Neural cell (in vitro differentiated cells): ENCODE measurements around the gene ZNF516. TPM values are rescaled to one million over a fixed set of nuclear protein-coding genes. Genes with fewer than 3 reads are reported as not detected.

Experiments used
- H2AFZ ChIP-seq: fragments of 200-600, 300-800 bp; sonication (generic), shearing (Covaris generic); 2 replicates; pipeline ENCODE4 v1.6.0; 2014; ENCODE audit warnings: low read depth, mild to moderate bottlenecking, antibody characterized with exemption, low read length, moderate library complexity
- H3F3A ChIP-seq: fragments of 200-600 bp; shearing (Covaris generic); 2 replicates; pipeline ENCODE4 v1.6.1; 2016; ENCODE audit warnings: mild to moderate bottlenecking, moderate library complexity, mixed read lengths, antibody characterized with exemption, low read length; ENCODE audit not compliant: insufficient read depth, poor library complexity, severe bottlenecking
- H3K27ac ChIP-seq: fragments of 200-600, 300-800 bp; sonication (generic), shearing (Covaris generic); 2 replicates; pipeline ENCODE4 v1.5.1; 2014; ENCODE audit warnings: mild to moderate bottlenecking, low read length, moderate library complexity
- H3K27me3 ChIP-seq: fragments of 300-800, 200-600 bp; sonication (generic), shearing (Covaris generic); 2 replicates; pipeline ENCODE4 v1.6.0; 2014; ENCODE audit warnings: mild to moderate bottlenecking, low read depth, low read length, moderate library complexity; ENCODE audit not compliant: insufficient read depth
- H3K36me3 ChIP-seq: fragments of 300-800, 200-600 bp; sonication (generic), shearing (Covaris generic); 2 replicates; pipeline ENCODE4 v1.5.1; 2014; ENCODE audit warnings: mild to moderate bottlenecking, antibody characterized with exemption, low read length, moderate library complexity; ENCODE audit not compliant: insufficient read depth
- H3K4me2 ChIP-seq: fragments of 300-800, 200-600 bp; sonication (generic), shearing (Covaris generic); 2 replicates; pipeline ENCODE4 v1.6.0; 2014; ENCODE audit warnings: mild to moderate bottlenecking, low read length
- H3K4me3 ChIP-seq: fragments of 300-800, 200-600 bp; sonication (generic), shearing (Covaris generic); 2 replicates; pipeline ENCODE4 v1.5.1; 2014; ENCODE audit warnings: mild to moderate bottlenecking, low read length, moderate library complexity
- H3K79me2 ChIP-seq: fragments of 200-600 bp; shearing (Covaris generic); replicated peaks from 2 replicates; pipeline ENCODE4 v1.6.0; 2014; ENCODE audit warnings: mild to moderate bottlenecking, low read length, moderate library complexity; ENCODE audit not compliant: insufficient read depth
- H3K9ac ChIP-seq: fragments of 300-800, 200-600 bp; sonication (generic), shearing (Covaris generic); 2 replicates; pipeline ENCODE4 v1.6.1; 2016; ENCODE audit warnings: mild to moderate bottlenecking, low read length, mixed read lengths
- H3K9me2 ChIP-seq: fragments of 200-600 bp; shearing (Covaris generic); 2 replicates; pipeline ENCODE4 v1.6.1; 2016; ENCODE audit warnings: mild to moderate bottlenecking, low read length, mixed read lengths; ENCODE audit not compliant: insufficient read depth
- H3K9me3 ChIP-seq: fragments of 200-600, 300-800 bp; sonication (generic), shearing (Covaris generic); 2 replicates; pipeline ENCODE4 v1.6.1; 2016; ENCODE audit warnings: mild to moderate bottlenecking, mixed run types, low read length, moderate library complexity, mixed read lengths
- H4K20me1 ChIP-seq: fragments of 200-600 bp; shearing (Covaris generic); 2 replicates; pipeline ENCODE4 v1.6.1; 2016; ENCODE audit warnings: mild to moderate bottlenecking, mixed run types; ENCODE audit not compliant: insufficient read depth
- EP300 ChIP-seq: fragments of 450-650 bp; conservative IDR thresholded peaks from 2 replicates; pipeline ENCODE4 v1.6.1; 2014; ENCODE audit warnings: antibody characterized with exemption, mild to moderate bottlenecking, moderate library complexity; ENCODE audit not compliant: poor library complexity, severe bottlenecking
- EZH2 ChIP-seq: fragments of 200-600, 300-800 bp; shearing (Covaris generic), sonication (generic); IDR thresholded peaks from 2 replicates; pipeline ENCODE4 v1.6.1; 2014; ENCODE audit warnings: antibody characterized with exemption, low read length, borderline replicate concordance, mild to moderate bottlenecking; ENCODE audit not compliant: insufficient read depth, poor library complexity, severe bottlenecking
- MXI1 ChIP-seq: fragments of 450-650 bp; conservative IDR thresholded peaks from 2 replicates; pipeline ENCODE4 v1.6.1; 2014; ENCODE audit warnings: antibody characterized with exemption, mild to moderate bottlenecking; ENCODE audit not compliant: poor library complexity, severe bottlenecking
- POLR2AphosphoS5 ChIP-seq: IDR thresholded peaks from 2 replicates; pipeline ENCODE4 v1.6.1; 2012
- RAD21 ChIP-seq: fragments of 450-650 bp; conservative IDR thresholded peaks from 2 replicates; pipeline ENCODE4 v1.6.1; 2014; ENCODE audit warnings: antibody characterized with exemption, mild to moderate bottlenecking, moderate library complexity
- SMC3 ChIP-seq: fragments of 450-650 bp; conservative IDR thresholded peaks from 2 replicates; pipeline ENCODE4 v1.6.1; 2014; ENCODE audit warnings: antibody characterized with exemption, mild to moderate bottlenecking, moderate library complexity; ENCODE audit not compliant: poor library complexity
- TAF1 ChIP-seq: IDR thresholded peaks from 2 replicates; pipeline ENCODE4 v1.6.1; 2012; ENCODE audit warnings: low read depth
- polyA plus RNA-seq: library from polyadenylated mRNA; depleted of rRNA; stranded (reverse); fragments of >200 nt; gene quantifications from 2 replicates; pipeline ENCODE4 v1.2.3, GENCODE V29; 2014
- TF ChIP-seq, protein P1 (sequence below): fragments of 450-650 bp; IDR thresholded peaks from 2 replicates; pipeline ENCODE4 v1.5.1; 2014; ENCODE audit warnings: antibody characterized with exemption, mild to moderate bottlenecking, moderate library complexity; ENCODE audit not compliant: poor library complexity, severe bottlenecking
- TF ChIP-seq, protein P2 (sequence below): IDR thresholded peaks from 2 replicates; pipeline ENCODE4 v1.6.1; 2012; ENCODE audit warnings: borderline replicate concordance

The ZNF516 gene
- polyA plus RNA-seq, 1 donor from 2014 or later, result 11.5 TPM

DNA sequence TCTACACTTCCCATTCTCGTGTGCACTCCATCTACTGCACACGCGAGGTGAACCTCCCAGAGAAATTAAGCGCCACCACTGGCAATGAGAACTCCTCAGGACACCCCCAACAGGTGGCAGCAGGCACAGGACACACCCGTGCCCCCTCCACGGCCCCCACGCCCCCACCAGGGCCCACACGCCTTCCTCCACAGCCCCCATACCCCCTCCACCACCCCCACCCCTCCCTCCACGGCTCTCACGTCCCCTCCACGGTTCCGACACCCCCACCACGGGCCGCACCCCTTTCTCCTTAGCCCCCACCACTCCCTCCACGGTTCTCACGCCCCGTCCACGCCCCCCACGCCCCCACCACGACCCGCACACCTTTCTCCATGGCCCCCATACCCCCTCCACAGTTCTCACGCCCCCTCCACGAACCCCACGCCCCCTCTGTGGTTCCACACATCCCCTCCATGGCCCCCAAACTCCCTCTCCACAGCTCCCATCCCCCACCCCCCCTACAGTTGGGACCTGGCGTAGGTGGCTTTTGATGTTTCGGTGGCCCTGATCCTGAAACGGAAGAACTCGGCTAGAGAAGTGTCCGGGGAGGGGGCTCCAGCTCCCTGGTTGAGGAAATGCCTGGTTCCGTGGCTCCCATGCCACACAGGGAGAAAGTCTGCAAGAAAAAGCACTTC, 110.8 kb downstream of the ZNF516 start:
- Histone ChIP-seq H3K9me2 (no peaks in the 10 kb centered on the region), H3K79me2 (peaks cover 27% of the 10 kb centered on the region), H3K27me3 (no peaks in the 10 kb centered on the region), H2AFZ (no peak overlapping the region), H3K9ac (no peak overlapping the region), H3K9me3 (peaks cover 8% of the 10 kb centered on the region), H3K36me3 (no peaks in the 10 kb centered on the region), H3K4me3 (no peak overlapping the region), H4K20me1 (no peaks in the 10 kb centered on the region), H3K4me2 (no peak overlapping the region), H3F3A (no peaks in the 10 kb centered on the region), H3K27ac (no peak overlapping the region)
- TF ChIP-seq EP300, result no peak
- TF ChIP-seq, protein P1, sequence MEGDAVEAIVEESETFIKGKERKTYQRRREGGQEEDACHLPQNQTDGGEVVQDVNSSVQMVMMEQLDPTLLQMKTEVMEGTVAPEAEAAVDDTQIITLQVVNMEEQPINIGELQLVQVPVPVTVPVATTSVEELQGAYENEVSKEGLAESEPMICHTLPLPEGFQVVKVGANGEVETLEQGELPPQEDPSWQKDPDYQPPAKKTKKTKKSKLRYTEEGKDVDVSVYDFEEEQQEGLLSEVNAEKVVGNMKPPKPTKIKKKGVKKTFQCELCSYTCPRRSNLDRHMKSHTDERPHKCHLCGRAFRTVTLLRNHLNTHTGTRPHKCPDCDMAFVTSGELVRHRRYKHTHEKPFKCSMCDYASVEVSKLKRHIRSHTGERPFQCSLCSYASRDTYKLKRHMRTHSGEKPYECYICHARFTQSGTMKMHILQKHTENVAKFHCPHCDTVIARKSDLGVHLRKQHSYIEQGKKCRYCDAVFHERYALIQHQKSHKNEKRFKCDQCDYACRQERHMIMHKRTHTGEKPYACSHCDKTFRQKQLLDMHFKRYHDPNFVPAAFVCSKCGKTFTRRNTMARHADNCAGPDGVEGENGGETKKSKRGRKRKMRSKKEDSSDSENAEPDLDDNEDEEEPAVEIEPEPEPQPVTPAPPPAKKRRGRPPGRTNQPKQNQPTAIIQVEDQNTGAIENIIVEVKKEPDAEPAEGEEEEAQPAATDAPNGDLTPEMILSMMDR, result no peak
- TF ChIP-seq SMC3, result no peak
- TF ChIP-seq EZH2, result no peak
- TF ChIP-seq RAD21, result no peak
- TF ChIP-seq TAF1, result no peak
- TF ChIP-seq POLR2AphosphoS5, result no peak
- no peak for TF ChIP-seq MXI1
- TF ChIP-seq, protein P2, sequence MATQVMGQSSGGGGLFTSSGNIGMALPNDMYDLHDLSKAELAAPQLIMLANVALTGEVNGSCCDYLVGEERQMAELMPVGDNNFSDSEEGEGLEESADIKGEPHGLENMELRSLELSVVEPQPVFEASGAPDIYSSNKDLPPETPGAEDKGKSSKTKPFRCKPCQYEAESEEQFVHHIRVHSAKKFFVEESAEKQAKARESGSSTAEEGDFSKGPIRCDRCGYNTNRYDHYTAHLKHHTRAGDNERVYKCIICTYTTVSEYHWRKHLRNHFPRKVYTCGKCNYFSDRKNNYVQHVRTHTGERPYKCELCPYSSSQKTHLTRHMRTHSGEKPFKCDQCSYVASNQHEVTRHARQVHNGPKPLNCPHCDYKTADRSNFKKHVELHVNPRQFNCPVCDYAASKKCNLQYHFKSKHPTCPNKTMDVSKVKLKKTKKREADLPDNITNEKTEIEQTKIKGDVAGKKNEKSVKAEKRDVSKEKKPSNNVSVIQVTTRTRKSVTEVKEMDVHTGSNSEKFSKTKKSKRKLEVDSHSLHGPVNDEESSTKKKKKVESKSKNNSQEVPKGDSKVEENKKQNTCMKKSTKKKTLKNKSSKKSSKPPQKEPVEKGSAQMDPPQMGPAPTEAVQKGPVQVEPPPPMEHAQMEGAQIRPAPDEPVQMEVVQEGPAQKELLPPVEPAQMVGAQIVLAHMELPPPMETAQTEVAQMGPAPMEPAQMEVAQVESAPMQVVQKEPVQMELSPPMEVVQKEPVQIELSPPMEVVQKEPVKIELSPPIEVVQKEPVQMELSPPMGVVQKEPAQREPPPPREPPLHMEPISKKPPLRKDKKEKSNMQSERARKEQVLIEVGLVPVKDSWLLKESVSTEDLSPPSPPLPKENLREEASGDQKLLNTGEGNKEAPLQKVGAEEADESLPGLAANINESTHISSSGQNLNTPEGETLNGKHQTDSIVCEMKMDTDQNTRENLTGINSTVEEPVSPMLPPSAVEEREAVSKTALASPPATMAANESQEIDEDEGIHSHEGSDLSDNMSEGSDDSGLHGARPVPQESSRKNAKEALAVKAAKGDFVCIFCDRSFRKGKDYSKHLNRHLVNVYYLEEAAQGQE, result no peak

DNA sequence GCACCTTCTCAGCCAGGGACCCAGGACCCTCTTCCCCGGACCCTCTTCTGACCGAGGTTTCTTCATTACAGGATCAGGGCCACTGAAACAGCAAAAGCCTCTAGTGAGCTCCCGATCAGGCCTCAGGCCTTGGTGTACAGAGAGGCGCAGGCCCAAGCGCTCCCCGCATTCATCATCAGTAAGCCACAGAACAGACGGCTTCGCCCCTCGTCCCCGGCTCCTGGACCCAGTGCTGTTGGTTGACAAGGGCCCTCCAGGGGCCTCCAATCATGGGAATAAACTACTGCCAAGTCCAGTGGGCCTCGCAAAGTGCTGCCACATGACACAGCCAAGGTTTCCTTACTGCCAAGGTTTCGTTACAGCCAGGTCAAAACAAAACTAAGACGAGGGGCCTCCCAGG, 111.4 kb downstream of the ZNF516 start:
- H3K4me2 ChIP-seq, result no peak overlapping the region
- H3K9me3 ChIP-seq, result peaks cover 8% of the 10 kb centered on the region
- no peaks in the 10 kb centered on the region for H4K20me1 ChIP-seq
- H3K9me2 ChIP-seq, result no peaks in the 10 kb centered on the region
- no peak overlapping the region for H3K4me3 ChIP-seq
- H3K27me3 ChIP-seq, result no peaks in the 10 kb centered on the region
- no peak overlapping the region for H3K27ac ChIP-seq
- TF ChIP-seq SMC3, result no peak
- TF ChIP-seq TAF1, result no peak
- no peak for TF ChIP-seq EZH2
- TF ChIP-seq, protein P1, result no peak
- no peak for TF ChIP-seq POLR2AphosphoS5
- no peak for TF ChIP-seq RAD21
- TF ChIP-seq, protein P2, result no peak
- no peak for TF ChIP-seq MXI1
- TF ChIP-seq EP300, result no peak
- H3K9ac ChIP-seq, result no peak overlapping the region
- H3F3A ChIP-seq, result no peaks in the 10 kb centered on the region
- H2AFZ ChIP-seq, result no peak overlapping the region
- peaks cover 21% of the 10 kb centered on the region for H3K79me2 ChIP-seq
- H3K36me3 ChIP-seq, result no peaks in the 10 kb centered on the region
